Panc1 (cell line): ENCODE results near the gene TRABD2A. TPM values are rescaled to one million over a fixed set of nuclear protein-coding genes. Genes with fewer than 3 reads are reported as not detected.

Experiments
- ATAC-seq: fragments of 200-7000 bp; cut with Tn5 transposase; 2 replicates; pipeline ENCODE4 v1.9.1; 2020; ENCODE audit warnings: mild to moderate bottlenecking, moderate library complexity
- BruUV-seq: library from RNA; stranded (reverse); fragments of 400-500 nt; replicated peaks from 2 replicates; lab custom pipeline; 2021; lab: Mats Ljungman, UMichigan
- CTCF ChIA-PET: fragments of 300-600 bp; sonication (Branson Sonifier 250); formaldehyde crosslinking; loops from one replicate; lab custom pipeline; 2022; ENCODE audit warnings: antibody characterized with exemption; lab: Charles Lee
- POLR2A ChIA-PET: fragments of 300-600 bp; sonication (Branson Sonifier 250); formaldehyde crosslinking; loops from one replicate; lab custom pipeline; 2022; ENCODE audit warnings: antibody characterized with exemption; lab: Charles Lee
- DNase-seq: peaks from one replicate; pipeline ENCODE4 v3.0.0-alpha.2; 2010; ENCODE audit warnings: low read depth, low spot score
- H3K27ac ChIP-seq: 2 replicates; pipeline ENCODE4 v1.5.1; 2011; ENCODE audit warnings: mild to moderate bottlenecking, low read length, inconsistent platforms
- H3K27me3 ChIP-seq: fragments of 200-500 bp; sonication (Bioruptor generic); 2 replicates; pipeline ENCODE4 v1.6.0; 2014; ENCODE audit warnings: low read length, inconsistent platforms; ENCODE audit not compliant: control insufficient read depth, insufficient read depth
- H3K36me3 ChIP-seq: fragments of 200-500 bp; sonication (Bioruptor generic); 2 replicates; pipeline ENCODE4 v1.5.1; 2014; ENCODE audit warnings: inconsistent platforms, mild to moderate bottlenecking, low read length, moderate library complexity; ENCODE audit not compliant: control insufficient read depth, insufficient read depth
- H3K4me1 ChIP-seq: 2 replicates; pipeline ENCODE4 v1.5.1; 2011; ENCODE audit warnings: inconsistent platforms, mild to moderate bottlenecking, low read length, moderate library complexity; ENCODE audit not compliant: control insufficient read depth, insufficient read depth
- H3K4me3 ChIP-seq, 2 experiments: 2 replicates each; pipeline ENCODE4 v1.5.1; 2011 to 2012; ENCODE audit warnings: low read depth in 2 of 2, low read length in 2 of 2, mild to moderate bottlenecking in 2 of 2, inconsistent platforms in 1 of 2, moderate library complexity in 1 of 2
- H3K9me3 ChIP-seq: fragments of 200-500 bp; sonication (Bioruptor generic); 2 replicates; pipeline ENCODE4 v1.5.1; 2014; ENCODE audit warnings: low read depth, mild to moderate bottlenecking, inconsistent platforms, low read length, moderate library complexity; ENCODE audit not compliant: control insufficient read depth, insufficient read depth
- CTCF ChIP-seq: fragments of 450-650 bp; IDR thresholded peaks from 2 replicates; pipeline ENCODE4 v1.5.1; 2017; ENCODE audit warnings: mild to moderate bottlenecking
- POLR2AphosphoS5 ChIP-seq: IDR thresholded peaks from 2 replicates; pipeline ENCODE4 v1.6.1; 2012; ENCODE audit warnings: mild to moderate bottlenecking, low read depth, low read length, moderate library complexity
- REST ChIP-seq, 2 experiments: IDR thresholded peaks; 2 replicates each; pipeline ENCODE4 v1.6.1; 2011 to 2012; ENCODE audit warnings: low read depth in 2 of 2, control low read depth in 1 of 2, low read length in 1 of 2, mild to moderate bottlenecking in 1 of 2, moderate library complexity in 1 of 2; ENCODE audit not compliant: insufficient read depth in 1 of 2
- SIN3A ChIP-seq: IDR thresholded peaks from 2 replicates; pipeline ENCODE4 v1.6.1; 2012; ENCODE audit warnings: low read depth, mild to moderate bottlenecking, low read length, moderate library complexity, borderline replicate concordance; ENCODE audit not compliant: insufficient read depth
- TCF7L2 ChIP-seq: IDR thresholded peaks from 2 replicates; pipeline ENCODE4 v1.6.1; 2011; ENCODE audit warnings: mild to moderate bottlenecking, low read depth, low read length, inconsistent platforms
- in situ Hi-C: cut with HindIII; loops from 2 replicates; pipeline ENCODE4 v1.10.0; 2016; ENCODE audit warnings: low sequenced_read_pairs, low pct_unique_long_range_greater_than_20kb
- intact Hi-C: fragments of 100-400 bp; cut with micrococcal nuclease; formaldehyde crosslinking; loops from one replicate; pipeline ENCODE4 v1.10.0; 2022; ENCODE audit not compliant: unreplicated experiment
- total RNA-seq: library from RNA; stranded (reverse); gene quantifications from one replicate; pipeline ENCODE4 v1.2.1, GENCODE V29; 2021; ENCODE audit not compliant: unreplicated experiment

Gene TRABD2A
- total RNA-seq, 1 experiment from 2014 or later = 1.7 TPM

- H3K4me3 ChIP-seq = no peak overlapping the region
- peaks cover 12% of the 10 kb centered on the region for H3K27me3 ChIP-seq
- H3K36me3 ChIP-seq = no peaks in the 10 kb centered on the region
- no peaks in the 10 kb centered on the region for H3K9me3 ChIP-seq
- H3K27ac ChIP-seq = no peak overlapping the region
- in situ Hi-C loops (no loop called here), intact Hi-C loops (loop anchor here (5.0 kb wide), 1 partner anchor 387 kb away; no protein-coding TSS in a partner anchor)
- ChIA-PET CTCF (no interaction called here), POLR2A (no interaction called here)
- peaks cover 12% of the 10 kb centered on the region for H3K4me1 ChIP-seq
- no TSS peak for BruUV-seq
- no peak for ATAC-seq
- no peak for TF ChIP-seq POLR2AphosphoS5
- TF ChIP-seq TCF7L2 = no peak
- no peak for TF ChIP-seq REST (IDR thresholded peaks at IDR 0.05; ENCODE audit: insufficient read depth in 1 of 2, low read depth in 2 of 2, low read length in 1 of 2)
- no peak for TF ChIP-seq CTCF
- TF ChIP-seq SIN3A = no peak
- DNase-seq = no peak
Measured at GRCh38 chr2:84884449-84884848, 3.6 kb upstream of the TRABD2A start.

- Histone ChIP-seq H3K4me1 (peaks cover 12% of the 10 kb centered on the region), H3K36me3 (no peaks in the 10 kb centered on the region), H3K27ac (no peak overlapping the region), H3K4me3 (no peak overlapping the region), H3K27me3 (peaks cover 21% of the 10 kb centered on the region), H3K9me3 (no peaks in the 10 kb centered on the region)
- DNase-seq = no peak
- in situ Hi-C loops = no loop called here
- BruUV-seq = no TSS peak
- TF ChIP-seq REST (IDR thresholded peaks at IDR 0.05; ENCODE audit: insufficient read depth in 1 of 2, low read depth in 2 of 2, low read length in 1 of 2) (no peak), TCF7L2 (no peak), SIN3A (no peak), POLR2AphosphoS5 (no peak), CTCF (no peak)
- CTCF ChIA-PET = interaction anchor here (2.0 kb wide), 1 partner anchor 43 kb away, joined by 7 read pairs; no protein-coding TSS in a partner anchor
- intact Hi-C loops = loop anchor here (5.0 kb wide), 1 partner anchor 386 kb away; no protein-coding TSS in a partner anchor
- ATAC-seq = no peak
- POLR2A ChIA-PET = no interaction called here
Measured at GRCh38 chr2:84882775-84883550, 2.1 kb upstream of the TRABD2A start.
